Stimulated activated CD8-positive, alpha-beta memory T cell treated with anti-CD3 and anti-CD28 coated beads, Interleukin-4, amount 100 ng/mL, for 24 hours (primary cell): ENCODE measurements around the gene RAB24.

Experiments used
- DNase-seq: peaks from one replicate; pipeline ENCODE4 v3.0.0-alpha.2; 2020; ENCODE audit warnings: low read depth

Gene RAB24

GRCh38 chr5:177332896-177333260, 29.4 kb upstream of the RAB24 start:
- DNase-seq, result no peak

DNA sequence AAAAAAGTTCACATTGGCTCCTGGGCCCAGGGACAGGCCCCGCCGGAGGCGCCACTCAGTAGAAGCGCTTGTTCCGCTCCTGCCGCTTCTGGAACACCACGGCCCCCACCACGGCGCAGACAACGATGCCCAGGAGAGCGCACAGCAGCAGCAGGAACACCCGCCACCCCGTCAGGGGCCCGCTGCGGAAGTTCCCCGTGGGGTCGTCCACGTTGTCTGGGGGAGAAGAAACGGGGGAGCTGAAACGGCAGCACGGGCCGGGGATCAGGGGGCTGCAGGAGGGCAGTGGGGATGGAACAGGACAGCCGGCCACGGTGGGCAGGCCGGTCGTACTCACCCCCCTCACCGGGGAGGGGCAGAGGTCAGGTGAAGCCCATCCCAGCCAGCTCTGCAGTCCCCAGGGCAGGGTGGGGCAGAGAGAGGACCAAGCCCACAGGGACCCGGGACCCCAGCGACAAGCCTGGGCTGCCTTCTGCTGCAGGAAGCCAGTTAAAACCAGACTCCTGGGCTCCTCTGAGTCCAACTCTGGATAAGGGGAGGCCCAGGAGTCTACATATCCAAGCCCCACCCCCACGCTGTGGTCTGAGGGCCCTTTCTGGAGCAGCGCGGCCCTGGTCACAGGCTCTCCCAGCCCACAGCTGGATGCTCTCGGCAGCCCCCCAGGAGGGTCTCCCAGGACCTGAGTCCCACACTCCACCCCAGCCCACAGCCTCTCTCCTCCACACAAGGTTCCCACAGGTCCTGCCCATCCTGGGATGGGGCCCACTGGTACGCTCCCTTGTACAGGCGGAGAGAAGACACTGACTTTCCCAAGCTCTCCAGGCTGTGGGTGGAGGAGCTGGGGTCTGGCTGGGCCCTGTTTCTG, 28.7 kb upstream of the RAB24 start:
- no peak for DNase-seq

DNA sequence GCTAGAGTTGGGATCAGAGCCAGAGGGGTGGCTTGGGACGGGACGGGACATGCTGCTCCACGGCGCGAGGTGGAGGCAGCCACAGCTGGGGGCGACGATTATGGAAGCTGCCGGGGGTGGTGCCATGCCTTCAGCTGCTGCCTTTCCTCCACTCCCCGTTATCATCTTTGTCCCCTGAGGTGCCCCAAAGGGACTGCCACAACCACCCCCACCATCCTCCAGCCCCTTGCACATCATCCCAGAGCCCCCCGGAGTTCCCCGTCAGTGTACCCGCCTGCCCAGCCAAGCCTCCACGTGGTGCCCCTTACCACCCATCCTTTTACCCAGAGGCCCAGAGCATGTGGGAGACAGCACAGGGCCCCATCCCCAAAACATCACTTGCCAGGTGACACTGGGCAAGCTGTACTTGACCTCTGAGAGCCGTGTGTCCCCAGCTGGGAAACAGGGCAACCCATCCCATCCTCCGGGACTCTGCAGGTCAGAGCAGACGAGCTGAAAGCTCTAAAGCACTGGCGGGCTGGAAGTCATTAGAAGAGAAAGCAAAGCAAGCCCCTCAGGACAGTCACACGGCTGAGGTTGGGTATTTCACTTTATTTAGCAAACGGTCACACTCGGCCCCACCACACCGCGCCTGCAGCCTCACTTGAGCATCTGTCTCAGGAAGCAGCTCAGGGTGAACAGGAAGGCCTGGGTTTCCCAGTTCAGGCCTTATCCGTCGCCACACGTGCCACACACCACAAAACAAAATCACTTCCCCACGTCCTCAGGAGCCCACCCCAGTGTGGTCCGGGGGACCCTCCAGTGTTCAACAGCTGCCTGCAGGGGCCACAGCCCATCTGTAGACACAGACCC, 27.7 kb upstream of the RAB24 start:
- no peak for DNase-seq

DNA sequence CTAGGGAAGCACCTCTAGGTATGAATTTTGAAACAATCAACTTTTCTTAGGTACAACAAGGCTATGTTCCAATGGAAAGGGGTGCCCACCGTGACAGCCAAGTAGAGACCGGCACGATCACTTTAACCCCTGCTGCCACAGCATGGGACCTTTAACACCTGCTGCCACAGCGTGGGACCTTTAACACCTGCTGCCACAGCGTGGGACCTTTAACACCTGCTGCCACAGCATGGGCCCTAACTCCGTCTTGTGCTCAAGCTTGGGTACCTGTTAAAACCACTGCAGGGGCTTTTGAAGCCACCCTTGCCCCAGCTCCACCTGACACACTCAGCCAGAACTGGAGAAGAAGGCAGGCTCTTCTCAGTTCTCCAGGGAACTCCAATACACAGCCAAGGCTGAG, 26.4 kb upstream of the RAB24 start:
- DNase-seq, result no peak

- DNase-seq, result no peak
Observed at GRCh38 chr5:177328545-177329231, 25.2 kb upstream of the RAB24 start.

DNA sequence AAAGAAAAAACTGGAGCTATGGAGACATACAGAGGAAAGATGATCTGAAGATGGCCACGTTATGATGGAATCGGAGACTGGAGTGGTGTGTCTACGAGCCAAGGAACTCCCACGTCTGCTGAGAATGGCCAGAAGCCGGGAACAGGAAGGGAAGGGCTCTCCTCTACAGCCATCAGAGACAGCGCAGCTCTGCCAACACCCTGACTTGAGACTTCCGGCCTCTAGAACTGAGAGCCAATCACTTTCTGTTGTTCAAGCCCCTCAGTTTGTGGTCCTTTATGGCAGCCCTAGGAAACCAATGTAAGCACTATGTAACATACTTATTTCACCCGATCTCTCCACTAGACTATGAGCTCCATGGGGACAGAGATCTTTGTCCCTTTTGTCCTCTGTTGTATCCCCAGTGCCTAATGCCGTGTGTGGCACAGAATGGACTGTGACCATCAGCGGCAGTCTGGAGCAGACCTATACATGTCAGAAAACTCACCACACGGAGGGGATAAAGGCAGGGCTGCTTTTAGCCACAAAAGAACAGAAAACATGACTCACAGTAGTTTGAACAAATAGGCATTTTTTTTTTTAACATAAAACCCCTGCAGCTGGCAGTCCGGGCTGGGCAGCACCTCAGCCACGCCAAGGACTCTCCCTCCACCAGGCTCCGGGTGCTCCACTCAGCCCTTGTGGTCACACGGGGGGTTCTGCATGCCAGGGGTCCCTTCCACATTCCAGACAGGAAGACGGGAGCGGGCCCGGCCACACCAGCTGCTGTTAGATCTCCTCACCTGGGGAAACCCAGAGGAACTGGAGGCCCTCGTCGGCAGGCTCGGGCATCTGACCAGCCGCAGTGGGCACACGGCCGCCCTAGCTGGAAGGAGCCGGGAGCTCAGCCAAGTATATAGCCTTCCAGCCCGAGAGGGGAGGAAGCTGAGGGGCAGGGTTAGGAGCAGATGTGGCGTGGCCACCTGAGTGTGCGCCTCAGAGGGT, 24.3 kb upstream of the RAB24 start:
- DNase-seq, result no peak

GRCh38 chr5:177325868-177326381, 22.4 kb upstream of the RAB24 start:
- no peak for DNase-seq

DNA sequence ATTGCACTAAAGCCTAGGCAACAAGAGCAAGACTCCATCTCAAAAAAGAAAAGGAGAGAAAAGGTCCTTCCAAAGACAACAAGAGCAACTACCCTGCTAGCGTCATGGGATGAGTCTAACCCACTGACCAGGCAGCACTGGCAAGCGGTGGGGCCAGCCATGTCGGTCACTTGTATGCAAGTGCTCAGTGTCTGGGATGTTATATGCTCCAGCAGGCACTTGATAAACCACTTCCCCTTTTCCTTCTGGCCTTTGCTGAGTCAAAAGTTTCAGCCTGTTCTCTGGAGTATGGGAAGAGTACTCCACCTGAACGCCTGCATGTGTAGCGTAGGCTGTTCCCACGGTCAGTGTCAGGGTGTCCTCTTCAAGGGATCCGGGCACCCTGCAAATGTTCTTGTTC, 17.4 kb upstream of the RAB24 start:
- no peak for DNase-seq

DNA sequence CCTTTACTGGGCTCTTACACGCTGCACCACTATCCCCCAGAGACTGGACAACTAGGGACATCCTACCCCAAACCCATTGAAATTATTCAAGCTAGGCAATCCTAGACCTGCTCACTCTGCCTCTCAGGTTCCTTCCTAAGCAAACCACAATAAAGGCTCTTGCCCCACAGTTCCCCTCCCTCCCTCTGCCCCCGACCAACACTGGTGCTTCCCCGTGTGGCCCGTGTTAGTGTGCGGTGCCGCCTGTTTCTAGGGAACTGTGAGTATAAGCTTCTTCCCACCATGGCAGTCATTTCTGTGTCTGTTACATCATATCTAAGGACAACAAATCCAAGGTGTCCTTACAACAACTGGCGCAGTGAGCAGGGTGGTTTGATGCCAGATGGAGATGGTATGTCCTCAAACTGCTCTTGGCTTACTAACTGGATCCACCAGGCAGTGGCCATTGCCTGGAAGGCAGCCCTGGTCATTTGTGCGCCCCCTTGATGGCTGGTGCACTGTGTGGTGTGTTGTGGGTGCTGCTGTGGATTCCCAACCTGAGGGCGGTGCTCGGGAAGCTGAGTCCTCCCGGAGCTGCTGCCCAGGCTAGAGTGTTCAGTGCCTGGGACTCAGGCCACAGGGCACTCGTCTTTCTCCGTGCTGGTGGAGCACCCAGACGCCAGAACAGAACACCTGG, 16.5 kb upstream of the RAB24 start:
- no peak for DNase-seq

DNA sequence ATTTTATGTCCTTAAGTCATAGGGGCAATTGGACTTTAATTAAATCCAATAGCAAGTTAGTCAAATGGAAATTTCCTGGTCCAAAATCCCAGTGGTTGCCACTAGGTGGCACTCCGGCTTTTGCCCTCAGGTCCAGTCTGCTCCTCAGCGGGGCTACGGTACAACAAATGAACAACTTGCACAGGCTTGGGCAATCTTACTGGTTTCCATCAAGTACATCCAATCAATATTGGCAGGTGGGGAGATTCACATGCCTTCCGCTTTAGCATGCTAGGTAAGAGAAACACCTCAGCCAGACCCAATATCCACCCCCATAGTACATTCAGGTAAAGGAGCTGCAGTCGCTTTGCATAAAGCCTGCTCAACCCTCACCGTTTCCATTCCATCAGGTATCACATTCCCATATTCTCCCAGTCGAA, 14.4 kb upstream of the RAB24 start:
- DNase-seq, result peak; percentile 67

DNA sequence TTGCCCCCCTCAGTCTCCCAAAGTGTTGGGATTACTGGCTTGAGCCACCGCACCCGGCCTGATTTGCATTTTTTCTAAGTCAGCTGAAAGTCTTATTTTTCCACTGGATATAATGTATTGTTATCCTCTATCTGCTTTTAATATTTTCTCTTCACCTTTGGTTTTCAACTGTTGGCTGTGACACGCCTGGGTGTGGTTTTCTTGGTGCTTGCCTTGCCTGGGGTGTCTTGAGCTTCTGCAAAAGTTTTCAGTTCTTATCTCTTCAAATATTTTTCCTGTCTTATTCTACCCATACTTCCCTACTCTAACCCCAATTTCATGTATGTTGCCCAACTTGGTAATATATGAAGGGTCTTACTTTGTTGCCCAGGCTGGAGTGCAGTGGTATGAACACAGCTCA, 12.5 kb upstream of the RAB24 start:
- DNase-seq, result no peak

DNA sequence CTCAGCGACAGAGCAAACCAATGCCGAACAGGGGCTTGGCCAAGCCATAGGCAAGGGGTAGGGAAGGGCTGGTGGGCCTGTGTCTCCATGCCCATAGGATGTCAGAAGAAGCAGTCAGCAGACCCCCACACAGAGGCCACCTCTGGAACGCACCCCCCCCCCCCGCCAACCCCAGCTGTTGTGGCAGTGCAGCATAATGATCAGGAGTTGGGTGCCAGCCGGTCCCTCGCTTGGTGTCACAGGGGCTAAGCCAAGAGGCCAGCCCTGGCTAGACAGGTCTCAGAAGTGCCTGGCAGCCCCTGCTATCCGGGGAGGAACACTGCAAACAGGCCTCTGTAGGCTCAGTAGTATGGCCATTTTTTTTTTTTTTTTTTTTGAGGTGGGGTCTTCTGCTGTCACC, 11.9 kb upstream of the RAB24 start:
- DNase-seq, result no peak

- no peak for DNase-seq
Observed at GRCh38 chr5:177314376-177315342, 11.1 kb upstream of the RAB24 start.

GRCh38 chr5:177313561-177314259, 10.2 kb upstream of the RAB24 start:
- DNase-seq, result no peak

DNA sequence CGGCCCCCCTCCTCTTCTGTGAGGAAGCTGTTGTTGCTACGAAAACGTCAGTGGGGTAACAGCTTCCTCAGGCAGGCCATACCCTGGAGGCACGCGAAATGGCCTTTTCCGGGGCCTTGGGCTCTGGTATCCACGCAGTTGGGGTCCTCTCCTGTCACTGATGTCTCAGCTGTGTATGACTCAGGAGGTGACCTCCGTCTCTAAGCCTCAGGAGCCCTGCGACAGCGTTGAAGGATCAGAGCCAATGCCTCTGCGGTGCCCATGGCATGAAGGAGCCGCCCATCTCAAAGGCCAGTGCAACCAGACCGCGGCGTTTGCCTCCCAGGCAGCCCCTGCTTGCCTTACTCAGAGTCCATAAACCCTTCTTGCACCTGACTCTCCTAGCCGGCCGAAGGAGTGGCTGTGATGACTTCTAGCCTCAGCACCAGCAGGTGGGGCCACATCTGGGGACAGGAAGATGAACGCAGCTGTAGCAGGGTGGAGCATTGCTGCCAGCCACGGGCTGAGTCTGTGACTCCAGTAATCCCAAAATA, 9.2 kb upstream of the RAB24 start:
- DNase-seq, result no peak

GRCh38 chr5:177311723-177312648, 8.5 kb upstream of the RAB24 start, which contains the start of gene MXD3:
TSS of gene MXD3 (minus strand) at chr5:177311898. CDS start at chr5:177311830, 68 bp downstream.
- DNase-seq, result peak; percentile 95

DNA sequence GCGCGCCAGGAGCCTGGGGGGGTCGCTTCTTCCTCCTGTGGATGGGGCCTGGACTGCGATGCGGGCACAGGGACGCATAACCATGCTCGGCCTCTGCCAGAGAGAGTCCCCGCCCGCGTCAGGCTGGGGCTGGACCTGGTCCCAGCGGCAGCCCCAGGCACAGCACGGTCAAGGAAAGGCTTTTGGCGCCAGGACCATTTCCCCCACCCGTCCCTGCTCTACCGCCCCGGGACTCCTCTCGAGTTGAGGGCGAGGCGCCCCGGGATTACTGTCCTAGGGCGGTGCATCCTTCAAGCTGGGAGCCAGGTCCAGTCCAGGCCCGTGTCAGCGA, 7.8 kb upstream of the RAB24 start:
- no peak for DNase-seq
